GM12878 (cell line): ENCODE data around the gene TUNAR. TPM values are rescaled to one million over a fixed set of nuclear protein-coding genes. Genes with fewer than 3 reads are reported as not detected.
A peak's percentile ranks its signal among the peaks of the same experiment; 100 is the strongest.

Source experiments
- ATAC-seq: fragments of 200-7000 bp; cut with Tn5 transposase; 3 replicates; pipeline ENCODE4 v1.9.1; 2020; ENCODE audit warnings: mild to moderate bottlenecking, moderate library complexity
- Bru-seq: library from RNA; stranded (reverse); fragments of 400-500 nt; gene quantifications from one replicate; lab custom pipeline; 2021; lab: Mats Ljungman, UMichigan
- BruChase-seq, 2 experiments: library from RNA; stranded (reverse); fragments of 400-500 nt; gene quantifications; one replicate each; lab custom pipeline; 2021; lab: Mats Ljungman, UMichigan
- BruUV-seq: library from RNA; stranded (reverse); fragments of 400-500 nt; replicated peaks from 2 replicates; lab custom pipeline; 2021; lab: Mats Ljungman, UMichigan
- CTCF ChIA-PET: fragments of 300-600 bp; sonication (Branson Sonifier 250); formaldehyde crosslinking; extraction: SDS; loops from one replicate; lab custom pipeline; 2021; ENCODE audit warnings: inconsistent platforms; lab: Yijun Ruan, JAX
- POLR2A ChIA-PET: fragments of 350-600 bp; formaldehyde crosslinking; extraction: SDS; loops from one replicate; lab custom pipeline; 2021; ENCODE audit warnings: inconsistent platforms; lab: Charles Lee
- RAD21 ChIA-PET: fragments of 300-600 bp; sonication (Branson Sonifier 250); formaldehyde crosslinking; loops from one replicate; lab custom pipeline; 2023; ENCODE audit warnings: antibody characterized with exemption; ENCODE audit not compliant: unreplicated experiment; lab: Charles Lee
- SMC1A ChIA-PET: fragments of 300-600 bp; sonication (Branson Sonifier 250); formaldehyde crosslinking; loops from one replicate; lab custom pipeline; 2023; ENCODE audit not compliant: unreplicated experiment, uncharacterized antibody; lab: Charles Lee
- DNase-seq: peaks from one replicate; pipeline ENCODE4 v3.0.0-alpha.2; 2011; ENCODE audit warnings: low read depth, low spot score
- FAIRE-seq: peaks from 3 replicates; lab custom pipeline; 2011; peaks lifted over from hg19 to GRCh38; lab: Jason Lieb, UNC
- H2AFZ ChIP-seq: 2 replicates; pipeline ENCODE4 v1.6.0; 2011; ENCODE audit warnings: low read depth, low read length, control low read depth; ENCODE audit not compliant: control insufficient read depth
- H3K27ac ChIP-seq: 2 replicates; pipeline ENCODE4 v1.5.1; 2011; ENCODE audit warnings: control low read depth; ENCODE audit not compliant: control insufficient read depth, insufficient read depth
- H3K27me3 ChIP-seq, 2 experiments: replicated peaks in 1 of 2; 2 replicates each; pipeline versions ENCODE4 v1.6.0 to v1.6.1; 2011; ENCODE audit warnings: low read length in 1 of 2; ENCODE audit not compliant: control insufficient read depth in 2 of 2, insufficient read depth in 2 of 2
- H3K36me3 ChIP-seq, 2 experiments: 2 replicates each; pipeline ENCODE4 v1.5.1; 2011; ENCODE audit warnings: low read length in 1 of 2; ENCODE audit not compliant: control insufficient read depth in 2 of 2, insufficient read depth in 2 of 2
- H3K4me1 ChIP-seq: 2 replicates; pipeline ENCODE4 v1.6.1; 2011; ENCODE audit warnings: mild to moderate bottlenecking, low read length, moderate library complexity, mixed read lengths; ENCODE audit not compliant: control insufficient read depth, insufficient read depth
- H3K4me2 ChIP-seq: 2 replicates; pipeline ENCODE4 v1.6.0; 2011; ENCODE audit warnings: control low read depth; ENCODE audit not compliant: control insufficient read depth, insufficient read depth
- H3K4me3 ChIP-seq: fragments of 200-600 bp; sonication (generic); 2 replicates; pipeline ENCODE4 v1.5.1; 2016
- H3K79me2 ChIP-seq: 2 replicates; pipeline ENCODE4 v1.6.0; 2011; ENCODE audit warnings: low read length; ENCODE audit not compliant: control insufficient read depth, insufficient read depth
- H3K9ac ChIP-seq: 2 replicates; pipeline ENCODE4 v1.8.0; 2011; ENCODE audit warnings: low read length, control low read depth, mixed read lengths; ENCODE audit not compliant: control insufficient read depth, insufficient read depth
- H3K9me3 ChIP-seq: replicated peaks from 3 replicates; pipeline ENCODE4 v1.5.1; 2011; ENCODE audit warnings: mild to moderate bottlenecking, low read length; ENCODE audit not compliant: control insufficient read depth, insufficient read depth
- H4K20me1 ChIP-seq: 2 replicates; pipeline ENCODE4 v1.6.0; 2011; ENCODE audit not compliant: control insufficient read depth, insufficient read depth
- BMI1 ChIP-seq: fragments of 450-650 bp; IDR thresholded peaks from 2 replicates; pipeline ENCODE4 v1.6.1; 2016; ENCODE audit warnings: mild to moderate bottlenecking, moderate library complexity, borderline replicate concordance
- CBX5 ChIP-seq: sonication (generic); IDR thresholded peaks from 2 replicates; pipeline ENCODE4 v1.6.1; 2016; ENCODE audit warnings: low read depth, moderate library complexity, mild to moderate bottlenecking, inconsistent platforms
- EGR1 ChIP-seq, 2 experiments: IDR thresholded peaks; 1 replicate in 1 of 2; 2 replicates in 1 of 2; pipeline ENCODE4 v1.6.1; 2011 to 2012; ENCODE audit warnings: low read depth in 2 of 2, low read length in 2 of 2, borderline replicate concordance in 1 of 2, mild to moderate bottlenecking in 1 of 2, moderate library complexity in 1 of 2
- MYC ChIP-seq: IDR thresholded peaks from 2 replicates; pipeline ENCODE4 v1.6.1; 2011; ENCODE audit warnings: mild to moderate bottlenecking, low read length, moderate library complexity, inconsistent platforms; ENCODE audit not compliant: insufficient read depth, insufficient replicate concordance, insufficient read length, severe bottlenecking
- NR2C2 ChIP-seq: IDR thresholded peaks from 2 replicates; pipeline ENCODE4 v1.6.1; 2011; ENCODE audit warnings: borderline replicate concordance, low read depth; ENCODE audit not compliant: control insufficient read depth, insufficient read length
- SIN3A ChIP-seq: IDR thresholded peaks from 2 replicates; pipeline ENCODE4 v1.6.1; 2012; ENCODE audit warnings: low read depth, low read length, improper control_type of control experiment
- SMC3 ChIP-seq: IDR thresholded peaks from 2 replicates; pipeline ENCODE4 v1.6.1; 2011; ENCODE audit warnings: low read length, improper control_type of control experiment, borderline replicate concordance
- STAT3 ChIP-seq: IDR thresholded peaks from 2 replicates; pipeline ENCODE4 v1.6.1; 2011; ENCODE audit warnings: low read depth, low read length, improper control_type of control experiment
- ZNF622 ChIP-seq: fragments of 450-650 bp; IDR thresholded peaks from 2 replicates; pipeline ENCODE4 v1.6.1; 2017; ENCODE audit warnings: mild to moderate bottlenecking, inconsistent platforms
- WGBS: methylation state at CpG from one replicate; pipeline ENCODE4 v1.1.6; 2016; ENCODE audit warnings: low lambda C conversion rate; ENCODE audit not compliant: insufficient replicate concordance, insufficient coverage; ENCODE audit errors: missing lambda C conversion rate; 5-methylcytosine and 5-hydroxymethylcytosine counted together
- in situ Hi-C: fragments of 300-500 bp; cut with MboI; formaldehyde crosslinking; loops from 9 replicates; pipeline ENCODE4 v1.14.3; 2018; ENCODE audit warnings: mixed read lengths
- intact Hi-C: fragments of 100-400 bp; cut with micrococcal nuclease; formaldehyde crosslinking; loops from one replicate; pipeline ENCODE4 v1.14.2; 2022; ENCODE audit not compliant: unreplicated experiment
- long read RNA-seq, 2 experiments: library from polyadenylated mRNA; unstranded; transcript quantifications; one replicate each; pipeline ENCODE4 v2.0.0, GENCODE V29; 2019 to 2020
- polyA minus RNA-seq, 3 experiments: library from RNA; depleted of rRNA, polyadenylated mRNA; stranded (reverse); fragments of >200 nt; gene quantifications; 2 replicates each; pipeline ENCODE4 v1.2.3, GENCODE V29; 2011
- polyA plus RNA-seq, 11 experiments: library from polyadenylated mRNA; depleted of rRNA in 4 of 11; unstranded in 6 of 11; stranded (reverse) in 5 of 11; fragments of >200 nt; fragmentation: Nextera tagmentation in 4 of 11; fragmentation: Illumina TruSeq in 1 of 11; extraction: Ambion mirVana in 4 of 11; extraction: Trizol in 1 of 11; gene quantifications; 1 replicate in 1 of 11; 2 replicates in 10 of 11; pipeline versions ENCODE4 v1.2.1 to v1.2.3, GENCODE V29; 2011 to 2016; ENCODE audit warnings: inconsistent platforms in 2 of 11, missing spikeins in 2 of 11, low read depth in 1 of 11
- total RNA-seq, 4 experiments: library from RNA; depleted of rRNA in 3 of 4; stranded (reverse); fragments of >200 nt in 3 of 4; fragmentation: Illumina TruSeq in 1 of 4; extraction: Trizol in 1 of 4; gene quantifications; 2 replicates each; pipeline versions ENCODE4 v1.2.1 to v1.2.3, GENCODE V29; 2013 to 2021

The TUNAR gene
- total RNA-seq (2013; cell fraction: nucleolus; rRNA removed): not detected in 2 replicates
- total RNA-seq (2014; rRNA removed) (not detected in 2 replicates), total RNA-seq (2014; rRNA removed; fragmentation: Illumina TruSeq; extraction: Trizol) (not detected in 2 replicates), total RNA-seq (2021) (not detected in 2 replicates), polyA plus RNA-seq (2011; rRNA removed) (not detected in 2 replicates), polyA plus RNA-seq (2014; fragmentation: Illumina TruSeq; extraction: Trizol) (not detected in 2 replicates), polyA plus RNA-seq (2014; fragmentation: Nextera tagmentation; extraction: Ambion mirVana) (under 1 TPM in 1 of 2 experiments, not detected in 1; 0.02 TPM), polyA plus RNA-seq (2014; rRNA removed) (not detected in 2 replicates), polyA plus RNA-seq (2016; fragmentation: Nextera tagmentation; extraction: Ambion mirVana) (not detected), polyA minus RNA-seq (2011; rRNA and poly(A)+ RNA removed) (not detected in 2 replicates), Bru-seq, nascent RNA (percentile 10 among the genes with signal in this experiment), BruChase-seq, experiment 1, labeled RNA remaining after a 6-hour chase (percentile 2 among the genes with signal in this experiment), BruChase-seq, experiment 2, labeled RNA remaining after a 2-hour chase (percentile 2 among the genes with signal in this experiment)
- not detected for polyA plus RNA-seq (2011; ENCODE audit: low read depth)
- polyA plus RNA-seq (2011; cell fraction: cytosol; rRNA removed): not detected in 2 replicates
- polyA plus RNA-seq (2011; cell fraction: nucleus; rRNA removed): not detected in 2 replicates
- polyA plus RNA-seq (2012): not detected in 2 replicates
- polyA minus RNA-seq (2011; cell fraction: cytosol; rRNA and poly(A)+ RNA removed): not detected in 2 replicates
- polyA minus RNA-seq (2011; cell fraction: nucleus; rRNA and poly(A)+ RNA removed): not detected in 2 replicates
- long read RNA-seq, experiment 1: 0 reads
- long read RNA-seq, experiment 2: 0 reads

DNA sequence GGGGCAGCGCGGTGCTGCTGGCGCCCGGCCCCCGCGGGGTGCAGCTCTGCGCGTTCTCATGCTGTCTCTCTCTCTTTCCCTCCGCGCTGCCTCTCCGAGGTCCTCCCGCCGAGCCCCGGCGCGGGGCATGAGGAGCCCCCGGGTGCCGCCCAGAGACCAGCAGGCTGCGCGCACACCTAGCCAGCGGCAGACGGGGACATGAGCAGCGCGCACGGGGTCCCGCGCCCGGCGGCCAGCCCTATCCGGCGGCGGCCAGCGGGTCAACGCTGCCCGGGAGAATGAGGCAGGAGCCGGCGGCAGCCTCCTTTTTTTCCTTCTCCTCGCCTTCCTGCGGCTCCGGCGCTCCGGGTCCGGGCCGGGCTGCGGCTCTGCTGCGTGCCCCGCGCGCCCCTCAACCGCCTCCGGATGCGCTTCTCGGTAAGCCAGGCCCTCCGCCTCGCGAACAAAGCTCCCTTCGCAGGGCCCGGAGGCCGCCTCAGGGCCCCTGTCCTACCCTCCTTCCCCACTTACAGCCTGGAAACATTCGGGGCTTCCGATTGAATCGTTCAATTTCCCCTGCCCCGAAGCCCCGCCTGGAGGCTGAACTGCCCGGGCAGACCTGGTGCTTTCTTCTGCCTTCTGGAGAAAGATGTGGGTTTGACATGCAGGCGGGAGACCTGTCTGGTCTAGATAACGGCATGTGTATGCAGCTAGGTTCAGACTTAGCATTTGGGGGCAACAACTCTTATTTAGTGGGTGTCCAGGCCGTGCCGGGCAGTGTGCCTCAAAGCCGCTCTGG, at the start of gene TUNAR:
Gene TUNAR, plus strand, starts transcription at position 72 of the 778 bp plus-strand sequence.
- H3K27ac ChIP-seq: no peak within 1 kb of the TSS
- no peaks in the 10 kb centered on the region for H3K79me2 ChIP-seq
- FAIRE-seq: no peak
- H4K20me1 ChIP-seq: no peaks in the 10 kb centered on the region
- no peaks in the 10 kb centered on the region for H3K4me1 ChIP-seq
- H3K4me2 ChIP-seq: no peak within 1 kb of the TSS
- H3K4me3 ChIP-seq: no peak within 1 kb of the TSS
- no peak for ATAC-seq
- no peaks in the 10 kb centered on the region for H3K9me3 ChIP-seq
- WGBS: 28% methylated on average over 59 of the region's 70 CpGs
- in situ Hi-C loops (no loop called here), intact Hi-C loops (no loop called here)
- no peak for DNase-seq
- ChIA-PET RAD21 (no interaction called here), POLR2A (no interaction called here), CTCF (no interaction called here), SMC1A (no interaction called here)
- BruUV-seq: no TSS peak
- no peak within 1 kb of the TSS for H3K9ac ChIP-seq
- TF ChIP-seq EGR1 (IDR thresholded peaks at IDR 0.05; ENCODE audit: borderline replicate concordance in 1 of 2, low read depth in 2 of 2, low read length in 2 of 2) (no peak), SIN3A (no peak), MYC (no peak), SMC3 (no peak), NR2C2 (no peak), STAT3 (no peak), BMI1 (no peak), ZNF622 (no peak), CBX5 (no peak)
- H3K36me3 ChIP-seq: no peaks in the 10 kb centered on the region
- no peak within 1 kb of the TSS for H2AFZ ChIP-seq
- H3K27me3 ChIP-seq: peaks cover 1 to 8% of the 10 kb centered on the region in 2 experiments; a peak in 3 of 4 replicates
